A549 (cell line): ENCODE measurements around the gene OCIAD1. TPM values are rescaled to one million over a fixed set of nuclear protein-coding genes. Genes with fewer than 3 reads are reported as not detected.

Source experiments
- ATAC-seq, 2 experiments: fragments of 200-7000 bp in 1 of 2; fragments of >200 bp in 1 of 2; cut with Nextera tagmentation in 1 of 2; cut with Tn5 transposase in 1 of 2; 3 replicates each; pipeline versions ENCODE4 v1.8.0 to v1.9.1; 2018 to 2020; ENCODE audit warnings: mild to moderate bottlenecking in 1 of 2, moderate library complexity in 1 of 2
- CTCF ChIA-PET: fragments of 300-600 bp; sonication (Branson Sonifier 250); formaldehyde crosslinking; extraction: SDS; loops from one replicate; lab custom pipeline; 2021; ENCODE audit warnings: antibody characterized with exemption, inconsistent platforms; lab: Yijun Ruan, JAX
- POLR2A ChIA-PET: fragments of 350-600 bp; formaldehyde crosslinking; extraction: SDS; loops from one replicate; lab custom pipeline; 2021; ENCODE audit warnings: antibody characterized with exemption, inconsistent platforms; lab: Yijun Ruan, JAX
- DNase-seq, 2 experiments: peaks; one replicate each; pipeline versions ENCODE4 v3.0.0 to v3.0.0-alpha.2; 2011 to 2016; ENCODE audit warnings: low read depth in 1 of 2, low spot score in 1 of 2
- FAIRE-seq: peaks from 2 replicates; lab custom pipeline; 2011; peaks lifted over from hg19 to GRCh38; lab: Jason Lieb, UNC
- H3K27ac ChIP-seq, 2 experiments: fragments of >200 bp; sonication (Bioruptor Twin); formaldehyde crosslinking; 3 replicates each; pipeline ENCODE4 v1.5.1; 2016 to 2017
- H3K4me1 ChIP-seq: fragments of >200 bp; sonication (Bioruptor Twin); formaldehyde crosslinking; 3 replicates; pipeline ENCODE4 v1.6.1; 2016
- H3K4me2 ChIP-seq: fragments of >200 bp; sonication (Bioruptor Twin); formaldehyde crosslinking; 3 replicates; pipeline ENCODE4 v1.6.1; 2016
- H3K4me3 ChIP-seq: fragments of >200 bp; sonication (Bioruptor Twin); formaldehyde crosslinking; 3 replicates; pipeline ENCODE4 v1.5.1; 2016
- H3K9me3 ChIP-seq: fragments of >200 bp; sonication (Bioruptor Twin); formaldehyde crosslinking; 3 replicates; pipeline ENCODE4 v1.6.1; 2016
- ATOH8 ChIP-seq: fragments of 250-450 bp; sonication (Bioruptor Pico); IDR thresholded peaks from 2 replicates; pipeline ENCODE4 v1.5.0; 2020; ENCODE audit warnings: low read depth, mild to moderate bottlenecking, moderate library complexity
- BHLHE40 ChIP-seq: IDR thresholded peaks from 2 replicates; pipeline ENCODE4 v1.6.1; 2012; ENCODE audit warnings: low read depth, low read length, inconsistent platforms
- CBX8 ChIP-seq: fragments of 200-600 bp; sonication (generic); IDR thresholded peaks from 2 replicates; pipeline ENCODE4 v1.6.1; 2016
- CEBPB ChIP-seq, 2 experiments: fragments of >200 bp in 1 of 2; sonication (Bioruptor Twin) in 1 of 2; formaldehyde crosslinking in 1 of 2; IDR thresholded peaks; 2 replicates each; pipeline ENCODE4 v1.6.1; 2012 to 2016
- CHD2 ChIP-seq: fragments of 150-350 bp; IDR thresholded peaks from 2 replicates; pipeline ENCODE4 v1.6.1; 2014; ENCODE audit warnings: low read length; ENCODE audit not compliant: partially characterized antibody
- EHMT2 ChIP-seq: fragments of 200-600 bp; sonication (generic); IDR thresholded peaks from 2 replicates; pipeline ENCODE4 v1.6.1; 2016; ENCODE audit warnings: antibody characterized with exemption, low read depth, mild to moderate bottlenecking, moderate library complexity
- EP300 ChIP-seq, 2 experiments: fragments of >200 bp; sonication (Bioruptor Twin); formaldehyde crosslinking; IDR thresholded peaks; 2 replicates in 1 of 2; 3 replicates in 1 of 2; pipeline ENCODE4 v1.6.1; 2016 to 2017
- FOSL2 ChIP-seq, 2 experiments: fragments of 450-650 bp in 1 of 2; fragments of >200 bp in 1 of 2; sonication (Bioruptor Twin) in 1 of 2; formaldehyde crosslinking; IDR thresholded peaks; 2 replicates each; pipeline versions ENCODE4 v1.5.0 to v1.6.1; 2016 to 2020; ENCODE audit warnings: mild to moderate bottlenecking in 1 of 2, moderate library complexity in 1 of 2
- HOXA7 ChIP-seq: fragments of 250-450 bp; sonication (Bioruptor Pico); IDR thresholded peaks from 2 replicates; pipeline ENCODE4 v1.5.0; 2020; ENCODE audit warnings: mild to moderate bottlenecking, moderate library complexity
- HOXB5 ChIP-seq: fragments of 250-450 bp; sonication (Bioruptor Pico); IDR thresholded peaks from 2 replicates; pipeline ENCODE4 v1.5.0; 2020; ENCODE audit warnings: mild to moderate bottlenecking, moderate library complexity
- JUNB ChIP-seq: fragments of >200 bp; sonication (Bioruptor Twin); formaldehyde crosslinking; IDR thresholded peaks from 2 replicates; pipeline ENCODE4 v1.6.1; 2016
- KDM1A ChIP-seq: fragments of 200-600 bp; sonication (generic); IDR thresholded peaks from 2 replicates; pipeline ENCODE4 v1.6.1; 2016; ENCODE audit warnings: low read depth, mild to moderate bottlenecking
- MAX ChIP-seq: IDR thresholded peaks from 2 replicates; pipeline ENCODE4 v1.6.1; 2012
- NPAS2 ChIP-seq: fragments of 250-450 bp; sonication (Bioruptor Pico); IDR thresholded peaks from 2 replicates; pipeline ENCODE4 v1.8.0; 2022; ENCODE audit warnings: mild to moderate bottlenecking, moderate library complexity, borderline replicate concordance
- NR3C1 ChIP-seq: fragments of >200 bp; sonication (Bioruptor Twin); formaldehyde crosslinking; IDR thresholded peaks from 3 replicates; pipeline ENCODE4 v1.6.1; 2017
- PHF8 ChIP-seq: fragments of 200-600 bp; sonication (generic); IDR thresholded peaks from 2 replicates; pipeline ENCODE4 v1.6.1; 2016; ENCODE audit warnings: low read depth, mild to moderate bottlenecking, antibody characterized with exemption, moderate library complexity, borderline replicate concordance
- RAD21 ChIP-seq, 2 experiments: fragments of >200 bp in 1 of 2; sonication (Bioruptor Twin) in 1 of 2; formaldehyde crosslinking in 1 of 2; IDR thresholded peaks in 1 of 2; conservative IDR thresholded peaks in 1 of 2; 2 replicates in 1 of 2; 3 replicates in 1 of 2; pipeline ENCODE4 v1.6.1; 2012 to 2018; ENCODE audit warnings: inconsistent platforms in 1 of 2
- RCOR1 ChIP-seq: fragments of 150-350 bp; IDR thresholded peaks from 2 replicates; pipeline ENCODE4 v1.6.1; 2014; ENCODE audit warnings: antibody characterized with exemption, low read length, low read depth
- SREBF2 ChIP-seq: fragments of 450-650 bp; IDR thresholded peaks from 2 replicates; pipeline ENCODE4 v1.6.1; 2014; ENCODE audit warnings: mild to moderate bottlenecking, moderate library complexity
- TFCP2L1 ChIP-seq: fragments of 250-450 bp; sonication (Bioruptor Pico); IDR thresholded peaks from 2 replicates; pipeline ENCODE4 v1.5.0; 2021; ENCODE audit warnings: mild to moderate bottlenecking
- TP53 ChIP-seq: fragments of 250-450 bp; sonication (Bioruptor Pico); IDR thresholded peaks from 2 replicates; pipeline ENCODE4 v1.5.0; 2021; ENCODE audit warnings: mild to moderate bottlenecking, moderate library complexity
- ZFP36 ChIP-seq: fragments of 450-650 bp; IDR thresholded peaks from 2 replicates; pipeline ENCODE4 v1.6.1; 2014; ENCODE audit warnings: borderline replicate concordance; ENCODE audit not compliant: partially characterized antibody
- whole genome bisulfite sequencing: methylation state at CpG from one replicate; pipeline ENCODE4 v1.1.6; 2017; ENCODE audit errors: missing lambda C conversion rate; 5-methylcytosine and 5-hydroxymethylcytosine counted together
- polyA plus RNA-seq, 4 experiments: library from polyadenylated mRNA; depleted of rRNA in 3 of 4; stranded (reverse); fragments of >200 nt; fragmentation: RNase III in 1 of 4; extraction: RNeasy Plus Mini Kit Qiagen cat#74134 plus additional on column Dnase treatment in 1 of 4; gene quantifications; 2 replicates in 3 of 4; 3 replicates in 1 of 4; pipeline ENCODE4 v1.2.3, GENCODE V29; 2011 to 2017
- TF ChIP-seq, protein P1 (sequence below): fragments of >200 bp; sonication (Bioruptor Twin); formaldehyde crosslinking; IDR thresholded peaks from 3 replicates; pipeline ENCODE4 v1.6.1; 2016
- TF ChIP-seq, protein P2 (sequence below): fragments of 250-450 bp; sonication (Bioruptor Pico); IDR thresholded peaks from 2 replicates; pipeline ENCODE4 v1.5.0; 2021; ENCODE audit warnings: mild to moderate bottlenecking, moderate library complexity, borderline replicate concordance

OCIAD1 gene
- polyA plus RNA-seq, 2 of the 4 experiments (the other 2 are of a cell fraction) = 156 to 210 TPM

GRCh38 chr4:48908687-48909086, 77.8 kb downstream of the OCIAD1 start:
- DNase-seq (no peak), ATAC-seq (no peak), FAIRE-seq (no peak)
- Histone ChIP-seq H3K4me2 (no peak overlapping the region), H3K4me3 (no peak overlapping the region), H3K9me3 (no peaks in the 10 kb centered on the region), H3K27ac (peak overlapping the region; percentile 70 to 81; a peak in 4 of 6 replicates), H3K4me1 (peaks cover 53% of the 10 kb centered on the region)
- ChIA-PET CTCF (no interaction called here), POLR2A (no interaction called here)
- TF ChIP-seq HOXB5 (CRISPR knock-in tag) (no peak), PHF8 (no peak), TFCP2L1 (CRISPR knock-in tag) (no peak), EHMT2 (no peak), RCOR1 (no peak), CEBPB (IDR thresholded peaks at IDR 0.05) (no peak), CBX8 (no peak), BHLHE40 (no peak), ZFP36 (no peak), HOXA7 (CRISPR knock-in tag) (no peak), NR3C1 (no peak), EP300 (IDR thresholded peaks at IDR 0.05) (no peak), SREBF2 (no peak), CHD2 (no peak), ATOH8 (no peak)
- TF ChIP-seq, protein P1, sequence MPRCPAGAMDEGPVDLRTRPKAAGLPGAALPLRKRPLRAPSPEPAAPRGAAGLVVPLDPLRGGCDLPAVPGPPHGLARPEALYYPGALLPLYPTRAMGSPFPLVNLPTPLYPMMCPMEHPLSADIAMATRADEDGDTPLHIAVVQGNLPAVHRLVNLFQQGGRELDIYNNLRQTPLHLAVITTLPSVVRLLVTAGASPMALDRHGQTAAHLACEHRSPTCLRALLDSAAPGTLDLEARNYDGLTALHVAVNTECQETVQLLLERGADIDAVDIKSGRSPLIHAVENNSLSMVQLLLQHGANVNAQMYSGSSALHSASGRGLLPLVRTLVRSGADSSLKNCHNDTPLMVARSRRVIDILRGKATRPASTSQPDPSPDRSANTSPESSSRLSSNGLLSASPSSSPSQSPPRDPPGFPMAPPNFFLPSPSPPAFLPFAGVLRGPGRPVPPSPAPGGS = no peak
- TF ChIP-seq, protein P2, sequence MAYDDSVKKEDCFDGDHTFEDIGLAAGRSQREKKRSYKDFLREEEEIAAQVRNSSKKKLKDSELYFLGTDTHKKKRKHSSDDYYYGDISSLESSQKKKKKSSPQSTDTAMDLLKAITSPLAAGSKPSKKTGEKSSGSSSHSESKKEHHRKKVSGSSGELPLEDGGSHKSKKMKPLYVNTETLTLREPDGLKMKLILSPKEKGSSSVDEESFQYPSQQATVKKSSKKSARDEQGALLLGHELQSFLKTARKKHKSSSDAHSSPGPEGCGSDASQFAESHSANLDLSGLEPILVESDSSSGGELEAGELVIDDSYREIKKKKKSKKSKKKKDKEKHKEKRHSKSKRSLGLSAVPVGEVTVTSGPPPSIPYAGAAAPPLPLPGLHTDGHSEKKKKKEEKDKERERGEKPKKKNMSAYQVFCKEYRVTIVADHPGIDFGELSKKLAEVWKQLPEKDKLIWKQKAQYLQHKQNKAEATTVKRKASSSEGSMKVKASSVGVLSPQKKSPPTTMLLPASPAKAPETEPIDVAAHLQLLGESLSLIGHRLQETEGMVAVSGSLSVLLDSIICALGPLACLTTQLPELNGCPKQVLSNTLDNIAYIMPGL (CRISPR knock-in tag) = no peak

- peak; percentile 55 to 82 for DNase-seq
- POLR2A ChIA-PET = no interaction called here
- FAIRE-seq = no peak
- WGBS = 6% methylated on average over 3 of the region's 3 CpGs
- TF ChIP-seq TP53 (CRISPR knock-in tag) (no peak), KDM1A (no peak), MAX (peak; percentile 62), FOSL2 (IDR thresholded peaks at IDR 0.05) (peak; percentile 73), FOSL2 (CRISPR knock-in tag; IDR thresholded peaks at IDR 0.05) (peak; percentile 87), NPAS2 (CRISPR knock-in tag) (no peak), RAD21 (conservative IDR thresholded peaks at IDR 0.05 in 1 of 2, IDR thresholded peaks at IDR 0.05 in 1 of 2) (no peak), JUNB (peak; percentile 58; the same call in 1 of the 2 replicates)
- TF ChIP-seq, all 56 proteins: peak for 3
- Histone ChIP-seq H3K4me1 (peaks cover 46% of the 10 kb centered on the region), H3K4me3 (no peak overlapping the region), H3K4me2 (peak overlapping the region; percentile 57), H3K27ac (peak overlapping the region; percentile 70 to 87; a peak in 5 of 6 replicates), H3K9me3 (no peaks in the 10 kb centered on the region)
- peak; percentile 91 to 92 for ATAC-seq
- CTCF ChIA-PET = interaction anchor here (1.2 to 1.4 kb wide), 2 partner anchors 34 to 53 kb away, joined by 3 to 4 read pairs; no protein-coding TSS in a partner anchor
Observed at GRCh38 chr4:48909697-48910096, 78.8 kb downstream of the OCIAD1 start.
